PC-3 (cell line): ENCODE measurements around the gene MRPS7.

Source experiments
- CTCF ChIP-seq: fragments of 300-600 bp; sonication (generic); conservative IDR thresholded peaks from 2 replicates; pipeline ENCODE4 v1.5.1; 2017; ENCODE audit warnings: antibody characterized with exemption, low read depth, mild to moderate bottlenecking, low read length
- EZH2 ChIP-seq: fragments of 300-600 bp; sonication (generic); IDR thresholded peaks from one replicate; pipeline ENCODE4 v1.6.1; 2017; ENCODE audit warnings: antibody characterized with exemption, mild to moderate bottlenecking, low read length; ENCODE audit not compliant: unreplicated experiment

GRCh38 chr17:75218131-75218530 is 43.5 kb upstream of the MRPS7 start:
- TF ChIP-seq CTCF = no peak
- TF ChIP-seq EZH2 = no peak
